ENCODE data around the gene LAT. TPM values are rescaled to one million over a fixed set of nuclear protein-coding genes. Genes with fewer than 3 reads are reported as not detected.
A peak's percentile ranks its signal among the peaks of the same experiment; 100 is the strongest.
"Not testable (repeated sequence)": the region's sequence is repeated elsewhere in the genome, so short reads cannot be mapped to it uniquely, and the experiment has no call there.

LAT gene
- total RNA-seq, 2 experiments from 2014 or later, result 250 to 276 TPM

DNA sequence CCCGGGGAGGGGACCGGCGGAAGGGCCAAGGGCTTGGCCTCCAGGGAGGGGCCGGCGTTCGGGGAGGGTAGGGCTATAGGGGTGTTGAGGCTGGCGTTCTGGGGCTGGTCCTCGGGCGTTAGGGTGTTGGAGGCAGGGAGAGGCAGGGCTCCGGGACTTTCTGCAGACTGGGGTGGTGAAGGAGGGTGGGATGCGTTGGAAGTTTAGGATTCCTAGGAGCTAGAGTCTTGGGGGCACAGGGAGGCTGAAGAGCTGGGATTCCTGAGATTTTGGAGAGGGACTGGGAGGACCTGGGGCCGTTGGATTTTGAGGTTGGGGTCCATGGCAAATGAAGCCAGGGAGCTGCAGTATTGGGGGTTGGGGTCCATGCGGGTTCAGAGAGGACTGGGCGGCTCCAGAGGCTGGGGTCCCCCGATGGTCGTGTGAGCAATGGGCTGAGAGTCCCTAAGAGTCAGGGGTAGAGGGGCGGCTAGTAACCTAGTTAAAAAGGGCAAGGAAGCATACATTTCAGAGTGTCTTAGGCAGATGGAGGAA is 33.4 kb upstream of the LAT start:
- intact Hi-C loops (cut with micrococcal nuclease), result loop anchor here (5.0 kb wide), 1 partner anchor 89 kb away; the partner anchor contains the start of gene SH2B1
- Mint-ChIP-seq H3K27ac (peak overlapping the region; percentile 91), H3K4me1 (ENCODE audit: low read depth) (peaks cover 23% of the 10 kb centered on the region), H3K36me3 (peaks cover 31% of the 10 kb centered on the region), H3K9me3 (no peaks in the 10 kb centered on the region), H3K4me3 (peak overlapping the region; percentile 95), H3K27me3 (no peaks in the 10 kb centered on the region)
- no peak for DNase-seq
- ChIA-PET CTCF (interaction anchor here (1.4 to 1.5 kb wide), 2 partner anchors 23 to 25 kb away, joined by 3 read pairs; no protein-coding TSS in a partner anchor), POLR2A (no interaction called here)

DNA sequence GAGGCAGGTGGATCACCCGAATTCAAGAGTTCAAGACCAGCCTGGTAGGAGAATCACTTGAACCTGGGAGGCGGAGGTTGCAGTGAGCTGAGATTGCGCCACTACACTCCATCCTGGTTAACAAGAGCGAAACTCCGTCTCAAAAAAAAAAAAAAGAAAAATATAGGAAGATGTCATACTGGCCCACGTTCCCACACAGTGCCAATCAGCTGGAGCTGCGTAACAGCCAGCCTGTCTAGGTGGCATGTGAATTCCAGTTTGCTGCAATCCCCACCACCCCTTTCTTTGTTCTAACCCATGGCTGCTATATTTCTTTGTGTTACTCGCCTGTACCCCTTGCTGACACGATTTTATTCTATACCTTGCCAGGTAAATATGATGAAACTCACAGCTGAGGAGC is 26.6 kb upstream of the LAT start:
- no peak overlapping the region for H3K4me3 Mint-ChIP-seq
- H3K9me3 Mint-ChIP-seq, result no peaks in the 10 kb centered on the region
- DNase-seq, result no peak
- H3K27me3 Mint-ChIP-seq, result no peaks in the 10 kb centered on the region
- peaks cover 47% of the 10 kb centered on the region for H3K36me3 Mint-ChIP-seq
- ChIA-PET CTCF (interaction anchor here (0.7 to 1.2 kb wide), 2 partner anchors 13 to 16 kb away, joined by 3 to 6 read pairs; partner anchors contain the start of gene SPNS1), POLR2A (no interaction called here)
- H3K4me1 Mint-ChIP-seq (ENCODE audit: low read depth), result peaks cover 6% of the 10 kb centered on the region
- intact Hi-C loops (cut with micrococcal nuclease), result no loop called here
- H3K27ac Mint-ChIP-seq, result no peak overlapping the region

DNA sequence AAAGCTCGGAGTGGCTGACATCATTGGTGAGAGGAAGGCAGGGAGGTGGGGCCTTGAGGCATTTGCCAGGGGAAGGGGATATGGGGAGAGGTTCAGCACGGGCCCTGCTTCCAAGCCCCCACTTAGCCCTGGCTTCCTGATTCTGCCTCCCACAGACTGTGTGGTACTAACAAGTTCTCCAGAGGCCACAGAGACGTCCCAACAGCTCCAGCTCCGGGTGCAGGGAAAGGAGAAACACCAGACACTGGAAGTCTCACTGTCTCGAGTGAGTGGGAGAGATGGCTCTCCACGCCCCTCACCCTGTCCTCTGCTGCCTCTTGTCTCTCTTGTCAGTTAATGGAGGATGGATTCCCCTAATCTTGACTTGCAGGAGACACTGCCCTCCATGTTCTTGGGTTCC is 26.0 kb upstream of the LAT start:
- intact Hi-C loops (cut with micrococcal nuclease), result no loop called here
- H3K27ac Mint-ChIP-seq, result no peak overlapping the region

DNA sequence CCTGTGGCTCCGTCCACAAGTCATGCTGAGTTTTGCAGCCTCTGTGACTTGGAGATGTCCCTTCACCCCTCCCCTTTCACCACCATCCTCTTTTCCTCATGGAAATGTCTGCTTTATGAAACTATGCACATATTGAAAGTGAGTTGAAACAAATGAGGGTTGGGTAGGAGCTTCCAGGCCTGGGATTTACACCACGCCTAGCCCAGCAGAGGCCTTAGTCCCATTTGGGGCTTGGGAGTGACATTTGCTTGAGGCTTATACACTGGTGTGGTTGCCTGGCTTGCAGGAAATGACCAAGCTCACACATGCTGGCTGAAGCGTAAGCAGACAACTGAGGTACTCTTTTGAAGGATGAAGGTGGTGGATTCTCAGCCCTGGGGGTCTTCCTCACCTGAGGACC is 20.8 kb upstream of the LAT start:
- POLR2A ChIA-PET, result no interaction called here
- H3K36me3 Mint-ChIP-seq, result peaks cover 32% of the 10 kb centered on the region

More for the DNA sequence above, 26.0 kb upstream of the LAT start:
- no peak for DNase-seq
- ChIA-PET CTCF (interaction anchor here (0.7 to 1.2 kb wide), 2 partner anchors 14 to 15 kb away, joined by 3 to 6 read pairs; partner anchors contain the start of gene SPNS1), POLR2A (no interaction called here)
- peaks cover 3% of the 10 kb centered on the region for H3K4me1 Mint-ChIP-seq (ENCODE audit: low read depth)
- H3K9me3 Mint-ChIP-seq, result no peaks in the 10 kb centered on the region
- no peak overlapping the region for H3K4me3 Mint-ChIP-seq
- peaks cover 43% of the 10 kb centered on the region for H3K36me3 Mint-ChIP-seq
- H3K27me3 Mint-ChIP-seq, result no peaks in the 10 kb centered on the region

DNA sequence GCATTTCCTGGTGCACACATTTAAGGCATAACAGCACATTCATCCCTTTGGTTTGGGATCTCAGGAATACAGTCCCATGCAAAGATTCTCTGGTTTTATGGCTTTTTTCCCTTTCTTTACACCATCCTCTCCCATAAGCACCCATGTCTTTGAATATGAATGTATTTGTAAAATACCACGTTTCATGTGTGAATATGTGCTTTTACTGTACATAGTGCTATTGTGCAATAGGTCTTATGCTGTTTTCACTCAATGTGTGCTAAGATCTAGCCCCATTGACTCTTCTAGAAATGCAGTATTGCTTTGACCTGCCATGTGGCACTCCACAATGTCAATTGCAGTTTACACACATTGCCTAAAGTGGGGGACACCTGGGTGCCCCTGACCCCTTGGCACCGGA is 20.4 kb upstream of the LAT start:
- no peak for DNase-seq
- H3K9me3 Mint-ChIP-seq, result no peaks in the 10 kb centered on the region
- H3K27me3 Mint-ChIP-seq, result no peaks in the 10 kb centered on the region
- no peak overlapping the region for H3K4me3 Mint-ChIP-seq
- no peaks in the 10 kb centered on the region for H3K4me1 Mint-ChIP-seq (ENCODE audit: low read depth)
- intact Hi-C loops (cut with micrococcal nuclease), result no loop called here
- POLR2A ChIA-PET, result no interaction called here
- H3K36me3 Mint-ChIP-seq, result peaks cover 29% of the 10 kb centered on the region
- CTCF ChIA-PET, result interaction anchor here (1.1 kb wide), 1 partner anchor 9 kb away, joined by 3 read pairs; no protein-coding TSS in a partner anchor
- no peak overlapping the region for H3K27ac Mint-ChIP-seq

More for the DNA sequence above, 20.8 kb upstream of the LAT start:
- Mint-ChIP-seq H3K4me1 (ENCODE audit: low read depth) (no peaks in the 10 kb centered on the region), H3K27me3 (no peaks in the 10 kb centered on the region), H3K4me3 (no peak overlapping the region), H3K27ac (no peak overlapping the region), H3K9me3 (no peaks in the 10 kb centered on the region)
- no peak for DNase-seq
- intact Hi-C loops (cut with micrococcal nuclease), result no loop called here
- CTCF ChIA-PET, result interaction anchor here (0.9 to 1.1 kb wide), 2 partner anchors 10 to 19 kb away, joined by 3 read pairs; no protein-coding TSS in a partner anchor

DNA sequence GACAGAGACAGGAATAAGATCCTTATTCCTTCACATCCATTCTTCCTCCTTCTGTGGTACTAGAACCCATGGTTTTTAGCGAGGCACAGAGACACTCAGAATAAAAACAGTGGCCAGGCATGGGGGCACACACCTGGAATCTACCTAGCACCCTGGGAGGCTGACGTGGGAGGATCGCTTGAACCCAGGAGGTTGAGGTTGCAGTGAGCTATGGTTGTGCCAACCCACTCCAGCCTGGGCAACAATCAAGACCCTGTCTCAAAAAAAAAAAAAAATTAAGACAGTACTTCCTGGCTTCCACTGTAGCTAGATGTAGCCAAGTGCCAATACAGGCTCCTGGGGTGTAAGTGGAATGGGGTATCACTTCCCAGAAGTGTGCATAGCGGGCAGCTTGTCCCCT is 17.7 kb upstream of the LAT start:
- no peaks in the 10 kb centered on the region for H3K9me3 Mint-ChIP-seq
- H3K4me1 Mint-ChIP-seq (ENCODE audit: low read depth), result no peaks in the 10 kb centered on the region
- peaks cover 15% of the 10 kb centered on the region for H3K36me3 Mint-ChIP-seq
- intact Hi-C loops (cut with micrococcal nuclease), result no loop called here
- H3K4me3 Mint-ChIP-seq, result no peak overlapping the region
- DNase-seq, result no peak
- CTCF ChIA-PET, result interaction anchor here (2.1 kb wide), 1 partner anchor 22 kb away, joined by 5 read pairs; no protein-coding TSS in a partner anchor
- no peaks in the 10 kb centered on the region for H3K27me3 Mint-ChIP-seq
- peak overlapping the region; percentile 19 for H3K27ac Mint-ChIP-seq
- POLR2A ChIA-PET, result no interaction called here

DNA sequence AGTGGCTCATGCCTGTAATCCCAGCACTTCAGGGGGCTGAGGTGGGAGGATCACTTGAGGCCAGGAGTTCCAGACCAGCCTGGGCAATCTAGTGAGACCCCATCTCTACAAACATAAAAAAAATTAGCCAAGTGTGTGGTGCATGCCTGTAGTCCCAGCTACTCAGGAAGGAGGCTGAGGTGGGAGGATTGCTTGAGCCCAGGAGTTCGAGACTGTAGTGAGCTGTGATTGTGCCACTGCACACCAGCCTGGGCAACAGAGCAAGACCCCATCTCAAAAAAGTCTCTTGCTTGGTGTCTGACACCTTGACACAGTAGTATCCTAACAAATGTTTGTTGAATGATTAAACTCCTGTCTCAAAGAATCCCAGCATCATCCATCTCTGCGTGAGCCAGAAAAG is 15.2 kb upstream of the LAT start:
- intact Hi-C loops (cut with micrococcal nuclease); POLR2A ChIA-PET; H3K9me3 Mint-ChIP-seq; DNase-seq; H3K4me3 Mint-ChIP-seq; H3K36me3 Mint-ChIP-seq; H3K27me3 Mint-ChIP-seq; H3K27ac Mint-ChIP-seq; H3K4me1 Mint-ChIP-seq (ENCODE audit: low read depth): not testable (repeated sequence)
- CTCF ChIA-PET, result interaction anchor here (1.4 to 2.1 kb wide), 3 partner anchors 8 to 25 kb away, joined by 3 to 7 read pairs (median 3); no protein-coding TSS in a partner anchor

DNA sequence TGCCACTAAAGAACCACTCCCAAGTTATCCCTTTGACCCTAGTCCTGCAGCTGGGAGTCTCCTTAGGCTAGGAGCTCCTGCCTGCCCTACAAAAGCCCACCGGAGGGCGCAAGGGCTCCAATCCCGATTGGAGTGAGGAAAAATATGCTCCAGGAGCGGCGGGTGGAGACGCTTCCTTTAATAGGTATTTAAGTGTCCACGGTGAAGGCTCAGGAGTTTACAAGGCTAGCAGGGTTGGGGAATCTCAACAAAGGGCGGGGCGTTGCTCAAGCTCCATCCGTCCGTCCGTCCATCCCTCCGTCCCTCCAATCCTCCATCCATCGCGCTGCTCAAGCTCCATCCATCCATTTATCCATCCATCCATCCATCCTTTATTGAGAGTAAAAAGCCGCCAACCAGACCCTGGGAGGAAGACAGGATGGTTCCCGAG is 10.8 kb upstream of the LAT start:
- H3K9me3 Mint-ChIP-seq, result no peaks in the 10 kb centered on the region
- H3K4me1 Mint-ChIP-seq (ENCODE audit: low read depth), result peaks cover 31% of the 10 kb centered on the region
- intact Hi-C loops (cut with micrococcal nuclease), result loop anchor here (1.0 to 2.0 kb wide), 4 partner anchors 11 to 49 kb away; partner anchors contain the start of genes LAT and RABEP2
- ChIA-PET POLR2A (interaction anchor here (0.8 to 2.3 kb wide), 8 partner anchors 10 to 101 kb away, joined by 3 to 10 read pairs (median 4); partner anchors contain the start of gene LAT), CTCF (interaction anchor here (0.8 to 2.7 kb wide), 13 partner anchors 10 to 101 kb away, joined by 3 to 13 read pairs (median 3); partner anchors contain the start of gene LAT)
- peak overlapping the region; percentile 88 for H3K4me3 Mint-ChIP-seq
- no peaks in the 10 kb centered on the region for H3K27me3 Mint-ChIP-seq
- peaks cover 2% of the 10 kb centered on the region for H3K36me3 Mint-ChIP-seq
- H3K27ac Mint-ChIP-seq, result peak overlapping the region; percentile 90
- peak; percentile 63 for DNase-seq

DNA sequence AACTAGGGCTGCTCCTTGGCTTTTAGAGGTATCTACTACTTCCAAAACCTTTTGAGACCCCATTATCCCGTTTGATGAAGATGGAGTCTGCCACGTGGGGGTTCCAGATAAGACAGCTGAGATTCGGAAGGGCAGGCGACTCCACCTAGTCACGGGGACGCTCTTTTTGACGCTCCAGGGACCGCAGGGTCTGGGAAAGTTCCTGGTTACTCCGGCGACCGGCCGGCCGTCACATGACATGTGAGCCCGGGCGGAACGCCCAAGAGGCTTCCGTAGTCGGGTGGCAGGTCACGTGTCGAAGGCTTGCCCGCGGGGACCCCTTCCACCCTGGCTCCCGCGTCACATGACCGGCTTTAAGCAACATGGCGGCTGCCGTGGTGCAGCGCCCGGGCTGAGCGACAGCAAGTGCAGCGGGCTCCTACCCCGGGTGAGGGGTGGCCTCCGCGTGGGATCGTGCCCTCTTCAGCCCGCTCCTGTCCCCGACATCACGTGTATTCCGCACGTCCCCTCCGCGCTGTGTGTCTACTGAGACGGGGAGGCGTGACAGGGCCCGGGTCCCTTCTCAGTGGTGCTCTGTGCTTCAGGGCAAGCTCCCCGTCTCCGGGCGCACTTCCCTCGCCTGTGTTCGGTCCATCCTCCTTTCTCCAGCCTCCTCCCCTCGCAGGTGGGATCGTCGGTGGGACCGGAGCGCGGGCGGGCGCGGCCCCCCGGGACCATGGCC is 10.3 kb upstream of the LAT start, which contains the start of gene SPNS1:
SPNS1 (plus strand) TSS at position 342 of the 721 bp plus-strand sequence; CDS start at position 716, 374 bp downstream.
- intact Hi-C loops (cut with micrococcal nuclease), result loop anchor here (1.0 to 2.0 kb wide), 4 partner anchors 11 to 49 kb away; partner anchors contain the start of genes LAT and RABEP2
- no peaks in the 10 kb centered on the region for H3K27me3 Mint-ChIP-seq
- peak within 1 kb of the TSS; percentile 90 for H3K27ac Mint-ChIP-seq

DNA sequence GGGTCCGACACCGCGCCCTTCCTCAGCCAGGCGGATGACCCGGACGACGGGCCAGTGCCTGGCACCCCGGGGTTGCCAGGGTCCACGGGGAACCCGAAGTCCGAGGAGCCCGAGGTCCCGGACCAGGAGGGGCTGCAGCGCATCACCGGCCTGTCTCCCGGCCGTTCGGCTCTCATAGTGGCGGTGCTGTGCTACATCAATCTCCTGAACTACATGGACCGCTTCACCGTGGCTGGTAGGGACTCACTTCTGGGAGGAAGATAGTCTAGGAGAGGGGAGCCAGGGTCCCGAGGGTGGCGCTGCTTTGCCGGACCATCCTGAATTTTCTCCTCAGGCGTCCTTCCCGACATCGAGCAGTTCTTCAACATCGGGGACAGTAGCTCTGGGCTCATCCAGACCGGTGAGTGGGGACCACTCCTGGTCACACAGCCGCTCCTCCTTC is 9.7 kb upstream of the LAT start:
- intact Hi-C loops (cut with micrococcal nuclease), result loop anchor here (2.0 kb wide), 1 partner anchor 16 kb away; no protein-coding TSS in a partner anchor
- no peaks in the 10 kb centered on the region for H3K27me3 Mint-ChIP-seq
- POLR2A ChIA-PET, result interaction anchor here (1.5 to 2.3 kb wide), 2 partner anchors 10 to 45 kb away, joined by 6 to 10 read pairs; partner anchors contain the start of gene LAT
- H3K27ac Mint-ChIP-seq, result peak overlapping the region; percentile 64
- no peak for DNase-seq
- H3K36me3 Mint-ChIP-seq, result peaks cover 2% of the 10 kb centered on the region
- H3K4me3 Mint-ChIP-seq, result peak overlapping the region; percentile 88
- CTCF ChIA-PET, result interaction anchor here (1.1 to 2.7 kb wide), 2 partner anchors 10 to 12 kb away, joined by 3 to 13 read pairs; partner anchors contain the start of gene LAT
- H3K9me3 Mint-ChIP-seq, result no peaks in the 10 kb centered on the region
- peaks cover 31% of the 10 kb centered on the region for H3K4me1 Mint-ChIP-seq (ENCODE audit: low read depth)

More for the DNA sequence above, 10.3 kb upstream of the LAT start, which contains the start of gene SPNS1:
- H3K36me3 Mint-ChIP-seq, result peaks cover 2% of the 10 kb centered on the region
- ChIA-PET CTCF (interaction anchor here (0.6 to 2.7 kb wide), 11 partner anchors 10 to 101 kb away, joined by 3 to 13 read pairs (median 3); partner anchors contain the start of gene LAT), POLR2A (interaction anchor here (1.0 to 2.3 kb wide), 6 partner anchors 10 to 101 kb away, joined by 3 to 10 read pairs (median 4); partner anchors contain the start of gene LAT)
- no peaks in the 10 kb centered on the region for H3K9me3 Mint-ChIP-seq
- H3K4me1 Mint-ChIP-seq (ENCODE audit: low read depth), result peaks cover 31% of the 10 kb centered on the region
- peak; percentile 97 for DNase-seq
- peak within 1 kb of the TSS; percentile 88 for H3K4me3 Mint-ChIP-seq

DNA sequence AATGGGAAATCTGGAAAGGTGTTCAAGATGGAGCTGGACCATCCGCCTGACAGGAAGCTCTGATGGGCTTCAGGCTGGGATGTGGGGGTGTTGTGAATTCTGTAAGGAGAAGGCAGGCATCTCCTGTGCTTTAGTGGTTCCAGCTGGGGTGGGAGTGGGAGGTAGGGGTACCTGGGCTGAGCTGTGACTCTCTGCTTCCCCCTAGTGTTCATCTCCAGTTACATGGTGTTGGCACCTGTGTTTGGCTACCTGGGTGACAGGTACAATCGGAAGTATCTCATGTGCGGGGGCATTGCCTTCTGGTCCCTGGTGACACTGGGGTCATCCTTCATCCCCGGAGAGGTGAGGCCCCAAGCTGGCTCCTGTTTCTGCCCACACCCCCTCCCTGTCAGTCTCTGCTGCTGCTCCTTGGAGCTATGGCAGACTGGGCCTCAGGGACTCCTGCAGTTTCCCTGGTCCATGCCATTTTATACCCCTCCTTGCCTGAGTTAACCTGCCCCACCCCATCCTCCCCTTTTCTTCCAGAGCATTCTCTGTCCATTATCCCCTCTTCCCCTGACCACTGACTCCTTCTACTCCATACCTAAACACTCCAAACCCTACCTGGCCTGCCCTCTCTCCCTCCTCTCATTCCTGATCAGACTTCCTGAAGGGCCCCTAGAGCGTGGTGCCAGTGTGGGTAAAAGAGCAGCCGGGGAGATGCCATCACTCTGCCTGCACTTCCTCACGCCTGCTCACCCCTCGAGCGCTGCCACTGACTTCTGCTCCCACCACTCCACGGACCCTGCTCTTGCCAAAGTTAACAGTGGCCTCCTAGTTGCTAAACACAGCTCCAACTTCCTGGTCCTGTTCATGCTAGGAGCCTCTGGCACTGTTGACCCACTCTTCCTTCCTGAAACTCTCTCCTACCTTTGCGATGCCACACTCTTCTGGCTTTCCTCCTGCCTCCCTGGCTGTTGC is 6.9 kb upstream of the LAT start:
- Mint-ChIP-seq H3K4me3 (no peak overlapping the region), H3K9me3 (peaks cover 5% of the 10 kb centered on the region), H3K4me1 (ENCODE audit: low read depth) (peaks cover 31% of the 10 kb centered on the region), H3K27ac (no peak overlapping the region), H3K27me3 (no peaks in the 10 kb centered on the region), H3K36me3 (peaks cover 17% of the 10 kb centered on the region)
- DNase-seq, result no peak
- intact Hi-C loops (cut with micrococcal nuclease), result no loop called here
- ChIA-PET POLR2A (interaction anchor here (0.6 kb wide), 1 partner anchor 1055 kb away, joined by 3 read pairs; no protein-coding TSS in a partner anchor), CTCF (interaction anchor here (0.7 to 4.1 kb wide), 10 partner anchors 9 to 131 kb away, joined by 3 to 31 read pairs (median 4); partner anchors contain the start of genes LAT, NFATC2IP and TUFM)

Measured in activated CD4-positive, alpha-beta memory T cell treated with anti-CD3 and anti-CD28 coated beads for 36 hours (primary cell).